NCI-H2227 (cell line): ENCODE results near the gene MAT1A.

Experiments
- DNase-seq: peaks from one replicate; lab custom pipeline; 2025; ENCODE audit not compliant: unreplicated experiment; lab: John Stamatoyannopoulos, UW

Gene MAT1A

DNA sequence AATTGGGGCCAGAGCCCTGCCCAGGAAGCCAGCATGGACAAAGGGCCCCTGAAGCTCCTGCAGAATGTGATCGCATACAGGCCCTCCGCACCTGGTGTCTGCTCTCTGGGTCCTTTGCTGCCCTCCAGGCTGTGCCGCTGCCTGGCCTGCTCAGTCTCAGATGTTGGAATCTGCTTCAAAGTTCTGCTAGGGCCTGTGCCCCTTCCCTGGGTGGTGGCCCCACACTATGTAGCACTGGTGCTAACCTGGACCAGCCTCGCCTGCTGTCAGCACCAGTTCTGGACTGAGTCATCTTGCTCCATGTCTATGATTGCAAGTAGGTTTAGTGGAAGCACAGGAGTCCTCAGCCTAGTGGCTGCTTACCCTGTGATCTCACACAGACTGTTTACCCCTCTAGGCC, 6.3 kb downstream of the MAT1A start:
- no peak for DNase-seq

GRCh38 chr10:80281784-80282765, 7.4 kb downstream of the MAT1A start:
- DNase-seq = no peak

DNA sequence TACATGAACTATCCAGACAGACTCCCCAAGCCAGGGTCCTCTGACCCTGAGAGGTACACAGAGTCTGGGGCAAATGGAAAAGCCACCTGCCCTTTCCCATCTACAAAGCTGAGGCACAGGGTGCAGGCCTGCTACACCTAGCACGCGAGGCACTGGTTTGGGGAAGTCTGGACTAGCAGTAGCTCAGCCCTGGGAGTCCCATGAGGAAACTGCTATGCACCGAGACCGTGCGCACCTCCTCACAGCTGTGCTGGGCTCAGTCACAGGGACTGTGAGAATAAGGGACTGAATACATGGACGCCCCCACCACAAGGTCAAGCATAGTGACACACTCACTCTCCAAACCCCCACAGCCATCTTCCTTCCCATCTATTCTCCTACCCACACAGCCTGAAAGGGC, 8.2 kb downstream of the MAT1A start:
- DNase-seq = no peak

GRCh38 chr10:80280071-80280800, 9.2 kb downstream of the MAT1A start:
- no peak for DNase-seq

GRCh38 chr10:80279146-80279545, 10.3 kb downstream of the MAT1A start:
- DNase-seq = no peak

GRCh38 chr10:80278480-80278879, 11.0 kb downstream of the MAT1A start:
- DNase-seq = no peak

GRCh38 chr10:80277567-80278250, 11.7 kb downstream of the MAT1A start:
- DNase-seq = no peak

DNA sequence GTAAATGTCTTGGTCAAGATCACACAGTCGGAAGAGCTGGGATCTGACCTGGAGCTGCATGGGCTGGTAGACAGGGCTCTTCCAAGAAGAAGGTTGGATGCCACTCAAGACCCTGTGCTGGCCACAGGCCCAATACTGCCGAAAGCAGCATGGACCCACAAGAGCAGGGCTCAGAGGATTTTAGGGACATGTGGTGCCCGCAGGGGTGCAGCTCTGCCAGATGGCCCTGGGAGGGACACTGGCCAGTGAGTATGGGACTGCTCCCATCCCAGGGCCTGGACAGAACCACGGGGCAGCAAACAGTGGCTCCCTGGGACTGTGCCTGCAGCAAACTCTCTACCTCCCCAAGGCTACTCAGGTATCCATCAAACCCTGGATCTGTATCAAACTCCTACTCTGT, 12.4 kb downstream of the MAT1A start:
- DNase-seq = no peak

- no peak for DNase-seq
Observed at GRCh38 chr10:80276335-80276734, 13.1 kb downstream of the MAT1A start.

DNA sequence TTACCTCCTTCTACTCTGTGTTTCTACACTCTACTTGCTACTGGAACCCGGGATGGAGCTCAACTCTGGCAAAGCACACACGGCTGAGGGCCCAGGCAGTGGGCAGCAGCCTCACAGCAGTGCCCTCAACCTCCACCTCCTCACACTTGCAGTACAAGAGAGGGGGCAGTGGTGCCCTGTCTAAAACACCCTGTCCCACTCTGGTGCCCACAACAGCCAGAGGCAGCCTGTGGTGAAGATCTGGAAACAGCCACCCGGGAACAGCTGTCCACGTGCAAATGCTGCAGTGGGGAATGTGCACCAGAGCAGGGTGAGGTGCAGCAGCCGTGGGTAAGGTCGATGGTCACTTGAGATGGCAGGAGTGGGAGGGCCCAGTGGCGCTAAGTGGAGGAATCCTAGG, 13.7 kb downstream of the MAT1A start:
- no peak for DNase-seq

- DNase-seq = no peak
Observed at GRCh38 chr10:80275135-80275498, 14.3 kb downstream of the MAT1A start.

GRCh38 chr10:80274396-80275134, 14.9 kb downstream of the MAT1A start:
- no peak for DNase-seq

- no peak for DNase-seq
Observed at GRCh38 chr10:80273523-80274170, 15.8 kb downstream of the MAT1A start.

DNA sequence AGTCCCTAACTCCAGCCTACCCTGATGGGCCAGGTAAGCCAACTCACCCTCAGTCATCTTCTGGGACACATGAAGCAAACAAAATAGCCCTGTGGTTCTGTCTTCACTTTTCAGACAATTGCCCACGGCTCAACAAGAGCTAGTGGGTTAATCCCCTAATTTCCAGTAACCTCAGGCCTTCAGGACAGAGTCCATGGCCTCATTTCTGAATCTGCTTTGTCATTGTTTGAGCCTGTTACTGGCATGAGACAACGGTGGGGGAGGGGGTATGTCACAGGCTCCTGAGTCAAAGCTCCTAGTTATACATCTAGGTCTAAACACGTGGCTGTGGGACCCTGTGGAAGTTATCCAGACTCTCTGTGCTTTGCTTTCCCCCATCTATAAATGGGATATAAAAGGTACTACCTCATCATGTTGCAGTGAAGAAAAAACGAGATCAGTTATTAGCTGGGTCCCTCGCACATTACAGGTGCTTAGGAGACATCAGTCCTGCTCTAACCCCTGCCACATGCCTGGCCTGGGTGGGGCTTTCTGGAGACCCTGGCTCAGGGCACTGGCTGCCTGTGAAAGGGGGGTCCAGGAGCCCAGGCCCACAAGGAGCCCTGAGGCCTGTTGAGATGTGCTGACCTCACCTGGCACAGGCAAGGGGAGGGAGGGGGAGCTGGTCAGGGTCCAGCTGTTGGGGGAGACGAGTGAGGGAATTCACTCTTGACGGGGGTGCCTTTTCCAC, 16.5 kb downstream of the MAT1A start:
- no peak for DNase-seq

DNA sequence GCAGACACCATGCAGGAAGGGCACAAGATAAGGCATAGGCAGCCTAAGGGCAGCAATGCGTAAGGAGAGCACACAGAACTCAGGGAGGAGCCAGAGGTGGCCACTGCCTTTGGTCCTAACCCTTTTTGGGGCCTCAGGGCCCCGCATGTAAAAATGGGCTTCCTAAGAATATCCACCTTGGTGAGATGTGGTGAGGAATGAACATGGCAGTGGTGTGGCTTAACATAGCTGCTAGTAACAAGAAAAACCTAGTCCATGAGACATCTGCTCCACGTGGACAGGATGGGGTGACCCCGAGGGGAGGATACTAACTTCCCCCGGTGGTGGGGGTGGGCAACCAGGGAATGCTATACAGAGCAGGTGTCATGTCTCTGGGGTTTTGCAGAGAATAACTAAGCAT, 18.0 kb downstream of the MAT1A start:
- DNase-seq = no peak

GRCh38 chr10:80270887-80271286, 18.6 kb downstream of the MAT1A start:
- DNase-seq = no peak

GRCh38 chr10:80268938-80269588, 20.4 kb downstream of the MAT1A start:
- no peak for DNase-seq

DNA sequence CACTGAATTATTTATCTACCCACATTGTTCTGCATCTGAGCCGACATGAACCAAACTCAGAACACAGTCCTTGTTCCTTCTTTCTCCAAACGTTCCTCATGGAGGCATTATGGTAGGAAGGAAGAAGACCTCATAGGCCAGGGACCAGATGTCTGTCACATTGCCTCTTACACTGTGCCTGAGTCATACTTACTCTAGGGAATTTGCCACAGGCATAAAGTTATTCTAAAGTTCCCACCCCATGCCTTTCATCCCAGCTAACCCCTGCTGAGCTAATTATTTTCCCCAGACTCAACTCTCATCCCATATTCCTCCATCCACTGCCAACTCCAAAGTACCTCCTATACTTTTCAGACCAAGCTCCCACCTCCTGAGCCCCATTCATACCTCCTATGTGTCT, 21.2 kb downstream of the MAT1A start:
- DNase-seq = no peak

GRCh38 chr10:80266513-80266863, 23.0 kb downstream of the MAT1A start:
- no peak for DNase-seq
